SK-N-MC (cell line): Measurements from ENCODE around the gene OTOS.

Source experiments
- EZH2 ChIP-seq: fragments of 200-600 bp; sonication (generic); IDR thresholded peaks from one replicate; pipeline ENCODE4 v1.6.1; 2017; ENCODE audit warnings: antibody characterized with exemption
- FOXP2 ChIP-seq: optimal IDR thresholded peaks from 2 replicates; pipeline ENCODE3; 2011; ENCODE audit warnings: mild to moderate bottlenecking, moderate library complexity; ENCODE audit not compliant: insufficient read depth; ENCODE audit errors: extremely low read length, control extremely low read depth
- POLR2AphosphoS5 ChIP-seq: IDR thresholded peaks from 2 replicates; pipeline ENCODE4 v1.6.1; 2012; ENCODE audit warnings: mild to moderate bottlenecking, low read depth, low read length, borderline replicate concordance

GRCh38 chr2:240136671-240137292, 3.7 kb downstream of the OTOS start:
- TF ChIP-seq EZH2 (no peak), POLR2AphosphoS5 (no peak), FOXP2 (no peak)
